ENCODE measurements around the gene SPATA31D3. TPM values are rescaled to one million over a fixed set of nuclear protein-coding genes. Genes with fewer than 3 reads are reported as not detected.
"Not testable (repeated sequence)": the region's sequence is repeated elsewhere in the genome, so short reads cannot be mapped to it uniquely, and the experiment has no call there.

The SPATA31D3 gene
- polyA plus RNA-seq, 6 donors from 2014 or later: not detected

DNA sequence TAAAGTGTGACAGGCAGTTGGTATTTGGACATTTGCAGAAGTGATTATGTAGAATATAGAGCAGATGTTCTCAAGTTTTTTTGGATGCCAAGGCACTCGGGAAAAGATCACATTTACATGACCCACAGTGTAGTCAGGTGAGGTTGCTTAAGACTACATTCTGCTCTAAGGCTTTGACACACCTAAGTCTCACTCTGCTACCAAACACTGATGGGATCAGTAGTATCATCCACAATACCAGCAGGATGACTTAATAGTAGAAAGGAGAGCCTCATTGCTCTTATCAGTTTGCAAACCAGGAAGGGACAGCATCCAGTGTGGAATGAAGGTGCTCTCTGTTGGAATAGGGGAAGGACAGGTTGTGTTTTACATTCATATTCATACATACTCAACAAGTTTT is 42.8 kb downstream of the SPATA31D3 start:
- Mint-ChIP-seq H3K36me3 (peaks cover 0 to 3% of the 10 kb centered on the region in 2 donors), H3K9me3 (peaks cover 0 to 2% (median 0%) of the 10 kb centered on the region in 7 donors), H3K27me3 (peaks cover 7 to 8% (median 7%) of the 10 kb centered on the region in 3 donors), H3K27ac (no peak overlapping the region), H3K4me3 (no peak overlapping the region), H3K4me1 (peaks cover 9 to 19% (median 11%) of the 10 kb centered on the region in 3 donors)
- DNase-seq (no peak), ATAC-seq (ENCODE audit: low read depth in 2 of 2) (no peak)

GRCh38 chr9:81988472-81988871 is 45.2 kb downstream of the SPATA31D3 start, which contains the start of gene SPATA31D1:
SPATA31D1 (plus strand) TSS chr9:81988772; CDS start chr9:81988819, 47 bp downstream.
- H3K9me3 Mint-ChIP-seq; DNase-seq; H3K4me3 Mint-ChIP-seq; H3K36me3 Mint-ChIP-seq; H3K4me1 Mint-ChIP-seq; H3K27ac Mint-ChIP-seq; ATAC-seq (ENCODE audit: low read depth in 2 of 2): not testable (repeated sequence)
- H3K27me3 Mint-ChIP-seq: peaks cover 9 to 25% (median 22%) of the 10 kb centered on the region in 3 donors

DNA sequence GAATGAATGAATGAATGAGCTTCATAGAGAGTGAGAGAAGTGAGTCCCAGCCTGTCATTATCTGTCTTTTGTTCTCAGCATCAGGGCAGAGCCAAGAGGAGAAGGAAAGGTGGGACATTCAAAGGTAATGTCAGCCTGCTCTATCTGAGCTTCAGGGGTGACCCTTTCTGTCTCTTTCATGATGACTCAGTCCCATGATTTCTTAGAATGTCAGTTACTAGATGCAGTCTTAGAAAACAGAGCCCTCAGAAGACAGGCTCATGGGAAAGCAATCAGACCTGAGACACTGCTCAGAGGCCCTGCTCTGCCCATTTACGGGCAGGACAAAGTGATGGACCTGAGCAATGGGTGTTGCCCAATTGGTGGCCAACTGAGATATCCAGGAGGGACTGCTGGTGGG is 46.4 kb downstream of the SPATA31D3 start:
- no peak overlapping the region for H3K4me3 Mint-ChIP-seq
- H3K4me1 Mint-ChIP-seq: peaks cover 0 to 4% (median 0%) of the 10 kb centered on the region in 3 donors
- ATAC-seq (ENCODE audit: low read depth in 2 of 2): no peak
- H3K27ac Mint-ChIP-seq: no peak overlapping the region
- peaks cover 0 to 8% of the 10 kb centered on the region in 2 donors for H3K36me3 Mint-ChIP-seq
- DNase-seq: no peak
- peaks cover 0 to 6% (median 0%) of the 10 kb centered on the region in 7 donors for H3K9me3 Mint-ChIP-seq
- peaks cover 9 to 32% (median 22%) of the 10 kb centered on the region in 3 donors for H3K27me3 Mint-ChIP-seq

DNA sequence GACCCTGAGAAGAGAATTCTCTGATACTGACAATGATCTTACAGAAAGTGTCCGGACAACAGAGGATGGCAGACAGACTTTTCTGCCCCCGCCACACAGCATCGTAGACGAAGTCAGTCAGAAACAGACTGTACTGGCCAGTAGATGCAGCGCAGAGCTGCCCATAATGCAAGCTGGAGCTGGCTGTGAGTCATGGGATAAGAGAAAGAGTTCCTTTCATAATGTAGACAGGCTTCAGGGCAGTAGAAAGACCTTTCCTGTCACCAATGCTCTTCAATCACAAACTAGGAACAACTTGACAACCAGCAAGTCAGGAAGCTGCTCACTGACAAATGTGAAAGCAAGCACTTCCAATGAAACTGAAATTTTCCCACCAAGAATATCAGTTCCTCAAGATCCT is 50.4 kb downstream of the SPATA31D3 start:
- H3K36me3 Mint-ChIP-seq: peaks cover 0 to 14% of the 10 kb centered on the region in 2 donors
- ATAC-seq (ENCODE audit: low read depth in 2 of 2): no peak

More for the DNA sequence above, 50.4 kb downstream of the SPATA31D3 start:
- no peak overlapping the region for H3K27ac Mint-ChIP-seq
- peaks cover 0 to 4% (median 0%) of the 10 kb centered on the region in 3 donors for H3K4me1 Mint-ChIP-seq
- no peak for DNase-seq
- peaks cover 6 to 32% (median 22%) of the 10 kb centered on the region in 3 donors for H3K27me3 Mint-ChIP-seq
- no peak overlapping the region for H3K4me3 Mint-ChIP-seq
- peaks cover 0 to 11% (median 0%) of the 10 kb centered on the region in 7 donors for H3K9me3 Mint-ChIP-seq

Other genes starting within 250 kb of the SPATA31D3 start
- not detected for gene SPATA31D4, start 15.1 kb upstream of the SPATA31D3 start, polyA plus RNA-seq (ENCODE audit: low read depth in 6 of 6)
- not detected for gene SPATA31D1, start 45.3 kb downstream of the SPATA31D3 start, polyA plus RNA-seq (ENCODE audit: low read depth in 6 of 6)